ENCODE data around the gene SLC27A5. TPM values are rescaled to one million over a fixed set of nuclear protein-coding genes. Genes with fewer than 3 reads are reported as not detected.
"Not testable (repeated sequence)": the region's sequence is repeated elsewhere in the genome, so short reads cannot be mapped to it uniquely, and the experiment has no call there.

Gene SLC27A5
- total and polyA plus RNA-seq, 4 donors = 7.9 to 19.0 (median 13.0) TPM

DNA sequence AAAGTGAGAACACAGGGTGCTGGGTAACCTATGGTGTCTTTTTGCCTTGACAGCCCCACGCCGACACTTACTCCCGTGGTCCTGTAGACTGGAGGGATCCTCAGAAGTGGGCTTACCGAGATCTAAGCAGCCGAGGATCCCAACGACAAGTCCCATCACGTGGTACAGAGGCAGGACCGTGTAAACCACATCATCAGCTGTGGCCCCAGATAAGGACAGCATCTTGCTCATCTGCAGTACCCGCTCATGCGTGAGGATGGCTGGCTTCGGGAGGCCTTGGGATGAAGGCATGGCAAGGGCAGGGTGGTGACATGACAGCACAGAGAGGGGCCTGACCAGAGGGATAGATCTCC is 2.1 kb downstream of the SLC27A5 start:
- Histone ChIP-seq H3K9me3 (ENCODE audit: control insufficient read depth in 4 of 4, insufficient read depth in 3 of 4, low read length in 3 of 4) (no peaks in the 10 kb centered on the region), H3K27ac (ENCODE audit: low read depth in 1 of 2, low read length in 1 of 2) (no peak overlapping the region), H3K4me1 (ENCODE audit: control insufficient read depth in 5 of 5, insufficient read depth in 5 of 5, low read length in 5 of 5) (peaks cover 0 to 8% (median 2%) of the 10 kb centered on the region in 5 donors), H3K36me3 (ENCODE audit: control insufficient read depth in 4 of 4, insufficient read depth in 4 of 4, low read length in 4 of 4) (no peaks in the 10 kb centered on the region), H3K27me3 (ENCODE audit: control insufficient read depth in 3 of 3, insufficient read depth in 3 of 3, low read length in 2 of 3) (no peaks in the 10 kb centered on the region), H3K4me3 (no peak overlapping the region), H3K9ac (ENCODE audit: insufficient read depth in 1 of 2, low read length in 2 of 2) (no peak overlapping the region)
- TF ChIP-seq, protein P1, sequence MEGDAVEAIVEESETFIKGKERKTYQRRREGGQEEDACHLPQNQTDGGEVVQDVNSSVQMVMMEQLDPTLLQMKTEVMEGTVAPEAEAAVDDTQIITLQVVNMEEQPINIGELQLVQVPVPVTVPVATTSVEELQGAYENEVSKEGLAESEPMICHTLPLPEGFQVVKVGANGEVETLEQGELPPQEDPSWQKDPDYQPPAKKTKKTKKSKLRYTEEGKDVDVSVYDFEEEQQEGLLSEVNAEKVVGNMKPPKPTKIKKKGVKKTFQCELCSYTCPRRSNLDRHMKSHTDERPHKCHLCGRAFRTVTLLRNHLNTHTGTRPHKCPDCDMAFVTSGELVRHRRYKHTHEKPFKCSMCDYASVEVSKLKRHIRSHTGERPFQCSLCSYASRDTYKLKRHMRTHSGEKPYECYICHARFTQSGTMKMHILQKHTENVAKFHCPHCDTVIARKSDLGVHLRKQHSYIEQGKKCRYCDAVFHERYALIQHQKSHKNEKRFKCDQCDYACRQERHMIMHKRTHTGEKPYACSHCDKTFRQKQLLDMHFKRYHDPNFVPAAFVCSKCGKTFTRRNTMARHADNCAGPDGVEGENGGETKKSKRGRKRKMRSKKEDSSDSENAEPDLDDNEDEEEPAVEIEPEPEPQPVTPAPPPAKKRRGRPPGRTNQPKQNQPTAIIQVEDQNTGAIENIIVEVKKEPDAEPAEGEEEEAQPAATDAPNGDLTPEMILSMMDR (IDR thresholded peaks at IDR 0.05; ENCODE audit: control extremely low read depth, extremely low read depth) = no peak
- 87 to 91% methylated on average over 11 of the region's 11 CpGs for WGBS, 2 donors
- no peak for DNase-seq
- ATAC-seq (ENCODE audit: insufficient read depth, low FRiP score) = no peak

DNA sequence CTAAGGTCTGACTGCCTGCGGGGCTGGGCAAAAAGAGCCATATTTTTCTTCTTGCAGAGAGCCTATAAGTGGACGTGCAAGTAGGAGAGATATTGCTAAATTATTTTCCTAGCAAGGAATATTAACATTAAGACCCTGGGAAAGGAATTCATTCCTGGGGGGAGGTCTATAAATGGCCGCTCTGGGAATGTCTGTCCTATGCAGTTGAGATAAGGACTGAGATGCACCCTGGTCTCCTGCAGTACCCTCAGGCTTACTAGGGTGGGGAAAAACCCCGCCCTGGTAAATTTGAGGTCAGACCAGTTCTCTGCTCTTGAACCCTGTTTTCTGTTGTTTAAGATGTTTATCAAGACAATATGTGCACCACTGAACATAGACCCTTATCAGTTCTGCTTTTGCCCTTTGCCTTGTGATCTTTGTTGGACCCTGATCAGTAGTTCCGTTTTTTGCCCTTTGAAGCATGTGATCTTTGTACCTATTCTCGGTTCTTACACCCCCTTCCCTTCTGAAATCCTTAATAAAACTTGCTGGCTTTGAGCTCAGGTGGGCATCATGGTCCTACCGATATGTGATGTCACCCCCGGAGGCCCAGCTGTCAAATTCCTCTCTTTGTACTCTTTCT is 4.1 kb downstream of the SLC27A5 start:
- H3K4me3 ChIP-seq; H3K9ac ChIP-seq (ENCODE audit: insufficient read depth in 1 of 2, low read length in 2 of 2); H3K36me3 ChIP-seq (ENCODE audit: control insufficient read depth in 4 of 4, insufficient read depth in 4 of 4, low read length in 4 of 4); ATAC-seq (ENCODE audit: insufficient read depth, low FRiP score); H3K4me1 ChIP-seq (ENCODE audit: control insufficient read depth in 5 of 5, insufficient read depth in 5 of 5, low read length in 5 of 5); DNase-seq; H3K27ac ChIP-seq (ENCODE audit: low read depth in 1 of 2, low read length in 1 of 2); H3K9me3 ChIP-seq (ENCODE audit: control insufficient read depth in 4 of 4, insufficient read depth in 3 of 4, low read length in 3 of 4); H3K27me3 ChIP-seq (ENCODE audit: control insufficient read depth in 3 of 3, insufficient read depth in 3 of 3, low read length in 2 of 3): not testable (repeated sequence)
- 76 to 88% methylated on average over 7 of the region's 8 CpGs for WGBS, 2 donors

DNA sequence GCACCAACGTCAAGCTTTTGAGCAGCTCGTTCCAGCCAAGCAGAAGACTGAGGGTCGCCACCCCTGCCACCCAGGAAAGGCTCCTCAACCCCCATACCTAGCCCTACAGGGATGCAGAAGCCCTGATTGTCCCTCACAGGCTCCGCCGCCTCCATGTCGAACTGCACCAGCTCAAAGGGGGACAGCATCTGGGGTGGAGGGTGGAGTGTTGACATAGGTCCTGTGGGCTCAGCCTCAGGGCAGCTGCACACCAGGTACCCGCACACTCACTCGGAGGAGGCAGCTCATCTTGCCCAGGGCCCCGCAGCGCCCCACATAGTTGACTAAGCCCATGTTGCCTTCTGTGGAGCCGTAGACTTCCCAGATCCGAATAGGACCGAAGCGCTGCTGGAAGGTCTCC is 11.6 kb downstream of the SLC27A5 start:
- Histone ChIP-seq H3K9ac (ENCODE audit: insufficient read depth in 1 of 2, low read length in 2 of 2) (no peak overlapping the region), H3K36me3 (ENCODE audit: control insufficient read depth in 4 of 4, insufficient read depth in 4 of 4, low read length in 4 of 4) (no peaks in the 10 kb centered on the region), H3K4me3 (no peak overlapping the region), H3K27me3 (ENCODE audit: control insufficient read depth in 3 of 3, insufficient read depth in 3 of 3, low read length in 2 of 3) (no peaks in the 10 kb centered on the region), H3K27ac (ENCODE audit: low read depth in 1 of 2, low read length in 1 of 2) (no peak overlapping the region), H3K9me3 (ENCODE audit: control insufficient read depth in 4 of 4, insufficient read depth in 3 of 4, low read length in 3 of 4) (no peaks in the 10 kb centered on the region), H3K4me1 (ENCODE audit: control insufficient read depth in 5 of 5, insufficient read depth in 5 of 5, low read length in 5 of 5) (peaks cover 0 to 16% (median 0%) of the 10 kb centered on the region in 5 donors)
- TF ChIP-seq, protein P1 (IDR thresholded peaks at IDR 0.05; ENCODE audit: control extremely low read depth, extremely low read depth) = no peak
- no peak for ATAC-seq (ENCODE audit: insufficient read depth, low FRiP score)
- DNase-seq = no peak
- 93 to 97% methylated on average over 14 of the region's 14 CpGs for WGBS, 2 donors

DNA sequence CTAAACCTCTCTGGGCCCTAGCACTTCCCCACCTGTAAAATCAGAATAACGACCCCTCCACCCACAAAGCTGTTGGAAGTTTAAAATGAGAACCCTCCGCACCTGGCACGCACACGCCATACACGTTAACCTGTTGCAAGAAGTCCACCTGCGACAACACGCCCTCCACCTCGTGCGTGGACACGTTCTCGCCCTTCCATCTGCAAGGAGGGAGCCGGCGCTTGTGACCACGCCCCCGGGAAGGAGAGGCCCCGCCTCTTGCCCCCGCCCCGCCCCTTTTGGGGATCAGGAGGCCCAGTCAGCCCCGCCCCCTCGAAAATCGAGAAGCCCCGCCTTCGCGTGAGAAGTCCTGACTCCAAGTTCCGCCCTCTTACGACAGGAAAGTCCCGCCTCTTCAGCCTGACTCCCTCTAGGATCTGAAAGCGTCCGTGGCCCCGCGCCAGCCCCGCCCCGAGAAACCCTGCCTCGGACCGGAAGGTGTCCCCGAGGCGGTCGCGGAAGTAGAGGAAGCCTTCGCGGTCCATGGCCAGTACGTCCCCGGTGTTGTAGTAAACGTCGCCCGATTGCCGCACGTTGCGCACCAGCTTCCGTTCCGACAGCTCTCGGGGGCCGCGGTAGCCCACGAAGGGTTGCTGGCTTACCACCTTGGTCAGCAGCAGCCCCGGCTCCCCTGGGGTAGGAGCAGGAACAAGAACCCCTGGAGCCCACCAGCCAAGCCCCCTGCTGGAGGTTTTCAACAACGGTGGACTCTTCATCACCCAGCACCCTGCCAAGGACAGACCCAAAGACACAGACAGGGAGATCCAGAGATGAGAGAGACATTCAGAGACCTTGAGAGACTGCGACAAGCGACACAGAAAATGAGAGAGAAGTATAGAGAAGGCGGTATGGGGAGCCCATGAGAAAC is 12.5 kb downstream of the SLC27A5 start:
- Histone ChIP-seq H3K27me3 (ENCODE audit: control insufficient read depth in 3 of 3, insufficient read depth in 3 of 3, low read length in 2 of 3) (no peaks in the 10 kb centered on the region), H3K27ac (ENCODE audit: low read depth in 1 of 2, low read length in 1 of 2) (peak overlapping the region; percentile 87 to 91), H3K9ac (ENCODE audit: insufficient read depth in 1 of 2, low read length in 2 of 2) (no peak overlapping the region), H3K36me3 (ENCODE audit: control insufficient read depth in 4 of 4, insufficient read depth in 4 of 4, low read length in 4 of 4) (no peaks in the 10 kb centered on the region), H3K9me3 (ENCODE audit: control insufficient read depth in 4 of 4, insufficient read depth in 3 of 4, low read length in 3 of 4) (no peaks in the 10 kb centered on the region), H3K4me3 (peak overlapping the region; percentile 45), H3K4me1 (ENCODE audit: control insufficient read depth in 5 of 5, insufficient read depth in 5 of 5, low read length in 5 of 5) (peaks cover 0 to 16% (median 0%) of the 10 kb centered on the region in 5 donors)
- TF ChIP-seq, protein P1 (IDR thresholded peaks at IDR 0.05; ENCODE audit: control extremely low read depth, extremely low read depth) = no peak
- ATAC-seq (ENCODE audit: insufficient read depth, low FRiP score) (peak; percentile 95), DNase-seq (peak; percentile 97 to 98 (median 98))
- WGBS, 2 donors = 1% methylated on average over 57 to 60 of the region's 60 CpGs
